Measurements from ENCODE around the gene NHS. TPM values are rescaled to one million over a fixed set of nuclear protein-coding genes. Genes with fewer than 3 reads are reported as not detected.

Gene NHS
- total RNA-seq, 2 donors from 2014 or later, result 6.0 to 7.3 TPM

- H3K27ac Mint-ChIP-seq, result no peak overlapping the region
- 0% methylated on average over 4 to 103 of the region's 103 CpGs for WGBS, 2 experiments (ENCODE audit: insufficient coverage in 1 of 2, insufficient read length in 1 of 2)
- Histone ChIP-seq H3K27ac (ENCODE audit: low read depth, low read length) (no peak overlapping the region), H3K9ac (ENCODE audit: extremely low read depth, low read length, poor library complexity, severe bottlenecking) (no peak overlapping the region), H3K4me1 (ENCODE audit: control insufficient read depth, insufficient read depth, low read length) (no peaks in the 10 kb centered on the region), H3K27me3 (ENCODE audit: control insufficient read depth, insufficient read depth, low read length, poor library complexity, severe bottlenecking) (peaks cover 25% of the 10 kb centered on the region), H3K9me3 (ENCODE audit: control insufficient read depth, low read length) (no peaks in the 10 kb centered on the region), H3K36me3 (ENCODE audit: control insufficient read depth, insufficient read depth, low read length) (no peaks in the 10 kb centered on the region), H3K4me3 (ENCODE audit: low read length) (peak overlapping the region; percentile 82)
- TF ChIP-seq, protein P1, sequence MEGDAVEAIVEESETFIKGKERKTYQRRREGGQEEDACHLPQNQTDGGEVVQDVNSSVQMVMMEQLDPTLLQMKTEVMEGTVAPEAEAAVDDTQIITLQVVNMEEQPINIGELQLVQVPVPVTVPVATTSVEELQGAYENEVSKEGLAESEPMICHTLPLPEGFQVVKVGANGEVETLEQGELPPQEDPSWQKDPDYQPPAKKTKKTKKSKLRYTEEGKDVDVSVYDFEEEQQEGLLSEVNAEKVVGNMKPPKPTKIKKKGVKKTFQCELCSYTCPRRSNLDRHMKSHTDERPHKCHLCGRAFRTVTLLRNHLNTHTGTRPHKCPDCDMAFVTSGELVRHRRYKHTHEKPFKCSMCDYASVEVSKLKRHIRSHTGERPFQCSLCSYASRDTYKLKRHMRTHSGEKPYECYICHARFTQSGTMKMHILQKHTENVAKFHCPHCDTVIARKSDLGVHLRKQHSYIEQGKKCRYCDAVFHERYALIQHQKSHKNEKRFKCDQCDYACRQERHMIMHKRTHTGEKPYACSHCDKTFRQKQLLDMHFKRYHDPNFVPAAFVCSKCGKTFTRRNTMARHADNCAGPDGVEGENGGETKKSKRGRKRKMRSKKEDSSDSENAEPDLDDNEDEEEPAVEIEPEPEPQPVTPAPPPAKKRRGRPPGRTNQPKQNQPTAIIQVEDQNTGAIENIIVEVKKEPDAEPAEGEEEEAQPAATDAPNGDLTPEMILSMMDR (conservative IDR thresholded peaks at IDR 0.05), result no peak
- peak overlapping the region; percentile 65 for H3K4me3 Mint-ChIP-seq
- DNase-seq, result peak; percentile 76
- peaks cover 3% of the 10 kb centered on the region for H3K4me1 Mint-ChIP-seq
- peaks cover 2% of the 10 kb centered on the region for H3K36me3 Mint-ChIP-seq (ENCODE audit: low read depth)
- H3K27me3 Mint-ChIP-seq (ENCODE audit: insufficient read depth), result peaks cover 46% of the 10 kb centered on the region
- peaks cover 6% of the 10 kb centered on the region for H3K9me3 Mint-ChIP-seq
These were observed 834 bp downstream of the NHS start for GRCh38 chrX:17375637-17376430.

- Histone ChIP-seq H3K36me3 (ENCODE audit: control insufficient read depth, insufficient read depth, low read length) (no peaks in the 10 kb centered on the region), H3K4me1 (ENCODE audit: control insufficient read depth, insufficient read depth, low read length) (no peaks in the 10 kb centered on the region), H3K27me3 (ENCODE audit: control insufficient read depth, insufficient read depth, low read length, poor library complexity, severe bottlenecking) (peaks cover 25% of the 10 kb centered on the region), H3K9ac (ENCODE audit: extremely low read depth, low read length, poor library complexity, severe bottlenecking) (peak overlapping the region; percentile 11), H3K27ac (ENCODE audit: low read depth, low read length) (no peak overlapping the region), H3K4me3 (ENCODE audit: low read length) (peak overlapping the region; percentile 82), H3K9me3 (ENCODE audit: control insufficient read depth, low read length) (peaks cover under 1% of the 10 kb centered on the region)
- Mint-ChIP-seq H3K9me3 (peaks cover 9% of the 10 kb centered on the region), H3K4me1 (peaks cover 3% of the 10 kb centered on the region), H3K27me3 (ENCODE audit: insufficient read depth) (peaks cover 47% of the 10 kb centered on the region), H3K36me3 (ENCODE audit: low read depth) (peaks cover 2% of the 10 kb centered on the region), H3K4me3 (peak overlapping the region; percentile 65), H3K27ac (no peak overlapping the region)
- TF ChIP-seq, protein P1 (conservative IDR thresholded peaks at IDR 0.05), result no peak
- peak; percentile 61 for DNase-seq
- 0% methylated on average over 2 to 30 of the region's 31 CpGs for WGBS, 2 experiments (ENCODE audit: insufficient coverage in 1 of 2, insufficient read length in 1 of 2)
These were observed 1.6 kb downstream of the NHS start for GRCh38 chrX:17376431-17377077.

DNA sequence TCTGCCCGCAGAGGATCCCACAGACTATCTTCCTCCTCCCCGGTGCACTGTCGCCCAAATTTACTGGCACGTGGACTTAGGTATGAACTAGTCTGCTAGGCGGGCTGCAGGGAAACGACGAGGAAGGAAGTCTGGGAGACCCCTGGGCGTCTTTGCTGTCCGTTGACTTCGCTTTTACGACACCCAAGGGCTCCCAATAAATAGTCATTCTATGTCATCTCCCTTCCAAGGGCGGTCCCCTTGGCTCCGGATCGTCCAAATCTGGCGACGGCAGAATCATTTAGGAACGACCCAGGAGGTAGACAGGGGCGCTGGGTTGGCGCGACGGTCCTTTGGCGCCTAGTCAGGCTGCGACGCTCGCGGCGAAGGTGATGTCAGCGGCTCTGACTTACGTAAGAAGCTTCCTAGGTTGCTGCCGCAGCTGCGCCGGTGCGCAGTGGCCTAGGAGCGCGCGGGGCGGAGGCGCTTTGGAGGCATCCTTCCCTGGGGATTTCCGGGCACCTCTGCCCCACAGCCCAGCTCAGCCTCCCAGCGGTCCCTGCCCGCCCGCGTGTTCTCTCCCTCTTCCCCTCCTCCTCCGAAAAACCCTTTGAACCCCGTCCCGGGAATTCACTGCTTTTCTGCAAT, 2.2 kb downstream of the NHS start:
- peak; percentile 68 for DNase-seq
- Mint-ChIP-seq H3K4me1 (peaks cover 3% of the 10 kb centered on the region), H3K9me3 (peaks cover 16% of the 10 kb centered on the region), H3K27me3 (ENCODE audit: insufficient read depth) (peaks cover 47% of the 10 kb centered on the region), H3K4me3 (peak overlapping the region; percentile 65), H3K27ac (no peak overlapping the region), H3K36me3 (ENCODE audit: low read depth) (peaks cover 6% of the 10 kb centered on the region)
- no peak overlapping the region for H3K27ac ChIP-seq (ENCODE audit: low read depth, low read length)
- H3K36me3 ChIP-seq (ENCODE audit: control insufficient read depth, insufficient read depth, low read length), result no peaks in the 10 kb centered on the region
- WGBS, 2 experiments (ENCODE audit: insufficient coverage in 1 of 2, insufficient read length in 1 of 2), result 0 to 3% methylated on average over 6 to 46 of the region's 46 CpGs
- peak overlapping the region; percentile 11 for H3K9ac ChIP-seq (ENCODE audit: extremely low read depth, low read length, poor library complexity, severe bottlenecking)
- peaks cover 7% of the 10 kb centered on the region for H3K9me3 ChIP-seq (ENCODE audit: control insufficient read depth, low read length)
- H3K27me3 ChIP-seq (ENCODE audit: control insufficient read depth, insufficient read depth, low read length, poor library complexity, severe bottlenecking), result peaks cover 25% of the 10 kb centered on the region
- no peaks in the 10 kb centered on the region for H3K4me1 ChIP-seq (ENCODE audit: control insufficient read depth, insufficient read depth, low read length)
- TF ChIP-seq, protein P1 (conservative IDR thresholded peaks at IDR 0.05), result no peak
- peak overlapping the region; percentile 82 for H3K4me3 ChIP-seq (ENCODE audit: low read length)
